ENCODE measurements around the gene POTEB3. TPM values are rescaled to one million over a fixed set of nuclear protein-coding genes. Genes with fewer than 3 reads are reported as not detected.
"Not testable (repeated sequence)": the region's sequence is repeated elsewhere in the genome, so short reads cannot be mapped to it uniquely, and the experiment has no call there.

The POTEB3 gene
- not detected in 2 replicates for total RNA-seq (2021)
- Bru-seq, nascent RNA: not detected
- not detected for BruChase-seq, experiment 1, labeled RNA remaining after a 2-hour chase
- BruChase-seq, experiment 2, labeled RNA remaining after a 6-hour chase: not detected
- long read RNA-seq: 0 reads

DNA sequence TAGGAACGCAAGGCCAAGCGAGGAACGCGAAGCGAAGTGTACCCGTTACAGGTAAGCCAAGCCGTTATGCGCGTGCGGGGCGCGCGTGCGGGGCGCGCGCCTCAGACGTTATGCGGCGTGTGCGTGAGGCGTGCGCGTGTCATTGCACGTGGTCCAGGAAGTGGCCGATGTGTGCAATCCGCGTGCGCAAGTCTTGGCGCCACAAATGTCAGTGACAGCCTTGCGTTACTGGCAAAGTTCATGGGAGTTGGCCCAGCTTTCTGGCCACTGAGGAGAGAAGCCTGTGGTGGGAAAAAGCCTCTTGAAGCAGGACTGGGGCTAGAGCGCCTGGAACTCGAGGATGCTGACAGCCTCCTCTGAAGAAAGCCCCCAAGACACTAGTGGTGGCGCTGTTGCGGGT is at the start of gene POTEB3:
TSS of gene POTEB3 (minus strand) at position 101 of the 400 bp plus-strand sequence. CDS start 488 bp downstream, outside the sequence.
- H3F3A ChIP-seq (ENCODE audit: insufficient read depth, low read depth); CTCF ChIA-PET; H3K27ac ChIP-seq; BruUV-seq (replicated peaks); H4K20me1 ChIP-seq (ENCODE audit: insufficient read depth); DNase-seq; H3K27me3 ChIP-seq (ENCODE audit: insufficient read depth, low read depth); H3K4me3 ChIP-seq; H3K4me1 ChIP-seq (replicated peaks; ENCODE audit: insufficient read depth); H3K36me3 ChIP-seq (ENCODE audit: low read depth); H3K9me3 ChIP-seq (ENCODE audit: insufficient read depth, low read depth); H2AFZ ChIP-seq; H3K79me2 ChIP-seq (ENCODE audit: low read depth); H3K4me2 ChIP-seq; H3K9me2 ChIP-seq (ENCODE audit: insufficient read depth); intact Hi-C loops (cut with micrococcal nuclease; ENCODE audit: unreplicated experiment); POLR2A ChIA-PET (ENCODE audit: unreplicated experiment): not testable (repeated sequence)

DNA sequence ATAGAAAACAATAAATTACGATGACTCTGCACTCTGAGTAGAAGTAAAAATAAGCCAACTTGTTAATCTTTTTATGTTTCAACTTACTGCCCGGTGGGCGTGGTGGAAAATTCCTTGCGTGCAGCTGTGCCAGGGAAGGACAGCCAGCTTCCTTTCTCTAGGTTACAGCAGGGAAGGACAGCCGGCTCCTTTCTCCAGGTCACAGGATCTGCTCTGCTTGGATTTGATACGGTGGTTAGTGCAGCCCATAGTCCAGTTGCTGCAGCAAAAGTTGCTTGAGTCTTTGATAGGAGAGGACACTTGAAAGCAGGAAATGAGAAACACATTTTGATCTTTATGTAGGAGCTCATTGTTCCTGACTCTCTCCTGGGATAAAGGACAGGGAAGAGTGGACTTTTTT is 13.4 kb upstream of the POTEB3 start:
- H3K4me2 ChIP-seq; H3F3A ChIP-seq (ENCODE audit: insufficient read depth, low read depth); H2AFZ ChIP-seq; BruUV-seq (replicated peaks); POLR2A ChIA-PET (ENCODE audit: unreplicated experiment); H3K9me2 ChIP-seq (ENCODE audit: insufficient read depth); H3K79me2 ChIP-seq (ENCODE audit: low read depth); H3K4me1 ChIP-seq (replicated peaks; ENCODE audit: insufficient read depth); DNase-seq; H3K27me3 ChIP-seq (ENCODE audit: insufficient read depth, low read depth); H3K36me3 ChIP-seq (ENCODE audit: low read depth); H4K20me1 ChIP-seq (ENCODE audit: insufficient read depth); H3K27ac ChIP-seq; CTCF ChIA-PET; intact Hi-C loops (cut with micrococcal nuclease; ENCODE audit: unreplicated experiment); H3K4me3 ChIP-seq; H3K9me3 ChIP-seq (ENCODE audit: insufficient read depth, low read depth): not testable (repeated sequence)

DNA sequence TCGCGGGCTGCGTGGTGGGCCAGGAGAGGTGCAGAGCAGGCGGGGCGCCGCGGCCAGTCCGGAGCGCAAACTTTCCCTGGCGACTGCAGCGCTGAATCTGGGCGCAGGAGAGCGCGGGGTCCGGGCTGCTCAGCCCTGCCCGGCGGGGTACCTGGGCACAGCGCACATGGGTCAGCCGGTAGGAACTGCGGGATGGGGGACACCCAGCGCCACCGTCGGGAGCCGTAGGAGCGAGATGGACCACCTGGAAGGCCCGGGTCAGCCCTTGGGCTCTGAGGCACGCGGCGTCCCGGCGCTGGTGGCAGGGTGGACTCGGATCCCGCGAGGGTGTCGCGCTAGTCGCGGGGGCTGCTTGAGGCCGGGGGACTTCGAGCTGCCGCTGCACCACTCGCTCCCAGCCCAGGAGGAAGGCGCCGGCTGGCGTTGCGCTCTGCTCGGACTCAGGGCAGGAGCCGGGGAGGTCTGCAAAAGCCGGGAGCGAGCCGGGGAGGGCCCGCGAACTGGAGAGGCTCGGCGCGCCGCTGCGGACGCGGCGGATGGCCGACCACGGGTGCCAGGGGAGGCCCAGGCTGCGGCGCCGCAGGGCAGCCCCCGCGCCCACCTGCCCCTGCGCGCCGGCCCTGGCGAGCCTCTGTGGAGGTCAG is 11.7 kb upstream of the POTEB3 start:
- H4K20me1 ChIP-seq (ENCODE audit: insufficient read depth); H3K79me2 ChIP-seq (ENCODE audit: low read depth): not testable (repeated sequence)

DNA sequence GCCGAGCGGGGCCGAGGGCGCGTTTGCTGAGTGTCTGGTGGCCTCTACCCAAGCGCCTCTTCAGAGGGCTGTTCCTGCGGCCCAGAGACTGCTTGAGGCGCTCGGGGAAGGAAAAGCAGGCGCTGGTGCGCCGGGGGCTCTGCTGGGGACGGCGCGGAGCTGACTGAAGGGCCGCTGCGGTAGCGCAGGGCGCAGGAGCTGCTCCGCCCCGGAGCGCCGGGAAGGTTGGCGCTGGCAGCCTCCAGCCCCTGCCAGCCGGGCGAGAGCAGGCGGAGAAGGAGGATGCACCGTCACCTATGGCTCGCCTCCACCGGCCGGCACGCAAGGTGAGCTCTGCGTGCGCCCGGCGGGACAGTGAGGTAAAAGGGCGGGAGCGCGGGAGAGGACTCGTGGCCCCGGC is 11.2 kb upstream of the POTEB3 start:
- POLR2A ChIA-PET (ENCODE audit: unreplicated experiment); H4K20me1 ChIP-seq (ENCODE audit: insufficient read depth); BruUV-seq (replicated peaks); H3K27me3 ChIP-seq (ENCODE audit: insufficient read depth, low read depth); DNase-seq; H2AFZ ChIP-seq; H3K27ac ChIP-seq; H3K36me3 ChIP-seq (ENCODE audit: low read depth); CTCF ChIA-PET; H3K4me1 ChIP-seq (replicated peaks; ENCODE audit: insufficient read depth); H3K9me3 ChIP-seq (ENCODE audit: insufficient read depth, low read depth); H3F3A ChIP-seq (ENCODE audit: insufficient read depth, low read depth); H3K79me2 ChIP-seq (ENCODE audit: low read depth); H3K9me2 ChIP-seq (ENCODE audit: insufficient read depth); intact Hi-C loops (cut with micrococcal nuclease; ENCODE audit: unreplicated experiment); H3K4me2 ChIP-seq; H3K4me3 ChIP-seq: not testable (repeated sequence)

More for the DNA sequence above, 11.7 kb upstream of the POTEB3 start:
- H3K4me1 ChIP-seq (replicated peaks; ENCODE audit: insufficient read depth); H2AFZ ChIP-seq; H3K36me3 ChIP-seq (ENCODE audit: low read depth); H3K27me3 ChIP-seq (ENCODE audit: insufficient read depth, low read depth); H3K4me3 ChIP-seq; intact Hi-C loops (cut with micrococcal nuclease; ENCODE audit: unreplicated experiment); H3K9me2 ChIP-seq (ENCODE audit: insufficient read depth); H3K9me3 ChIP-seq (ENCODE audit: insufficient read depth, low read depth); CTCF ChIA-PET; H3K27ac ChIP-seq; H3K4me2 ChIP-seq; H3F3A ChIP-seq (ENCODE audit: insufficient read depth, low read depth); DNase-seq; POLR2A ChIA-PET (ENCODE audit: unreplicated experiment); BruUV-seq (replicated peaks): not testable (repeated sequence)

DNA sequence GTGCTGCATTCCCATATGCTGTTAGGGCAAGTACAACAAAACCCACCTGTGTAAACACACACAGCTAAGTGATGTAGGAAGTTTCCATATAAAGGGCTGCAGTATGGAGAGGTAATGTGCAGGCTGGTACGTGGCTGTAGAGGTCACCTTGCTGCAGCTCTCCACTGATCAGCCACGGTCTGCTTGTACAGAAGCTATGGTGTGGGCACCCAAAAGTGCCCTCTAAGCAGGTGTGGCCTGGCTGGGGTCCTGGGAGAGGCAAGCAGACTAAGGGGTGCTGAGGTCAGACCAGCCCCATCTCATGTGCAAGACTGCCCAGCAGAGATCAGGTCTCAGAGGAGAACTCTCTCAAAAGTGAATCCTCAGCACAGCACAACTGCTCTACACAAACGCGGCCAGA is 32.9 kb downstream of the POTEB3 start:
- H3K27ac ChIP-seq; H3K4me2 ChIP-seq; POLR2A ChIA-PET (ENCODE audit: unreplicated experiment); H3K4me3 ChIP-seq; H3F3A ChIP-seq (ENCODE audit: insufficient read depth, low read depth); H3K9me2 ChIP-seq (ENCODE audit: insufficient read depth); H3K9me3 ChIP-seq (ENCODE audit: insufficient read depth, low read depth); H3K36me3 ChIP-seq (ENCODE audit: low read depth); BruUV-seq (replicated peaks); DNase-seq; H4K20me1 ChIP-seq (ENCODE audit: insufficient read depth); CTCF ChIA-PET; H3K79me2 ChIP-seq (ENCODE audit: low read depth); H2AFZ ChIP-seq; H3K27me3 ChIP-seq (ENCODE audit: insufficient read depth, low read depth); intact Hi-C loops (cut with micrococcal nuclease; ENCODE audit: unreplicated experiment); H3K4me1 ChIP-seq (replicated peaks; ENCODE audit: insufficient read depth): not testable (repeated sequence)

DNA sequence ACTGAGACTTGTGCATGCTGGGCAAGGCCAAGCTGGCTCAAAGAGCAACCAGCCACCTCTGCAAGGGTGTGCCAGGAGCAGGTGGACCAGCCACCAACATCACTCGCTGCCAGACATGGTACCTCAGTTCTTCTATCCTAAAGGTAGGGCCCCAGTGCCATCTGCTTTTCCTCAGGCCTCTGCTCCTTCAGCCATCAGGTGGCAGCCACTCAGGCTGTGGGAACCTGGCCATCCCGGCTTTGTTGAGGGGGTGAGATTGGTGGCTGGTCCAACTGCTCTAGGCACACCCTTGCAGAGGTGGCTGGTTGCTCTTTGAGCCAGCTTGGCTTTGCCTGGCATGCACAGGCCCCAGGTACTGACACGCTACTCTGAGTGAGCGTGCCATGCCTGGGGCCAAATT is 38.8 kb downstream of the POTEB3 start:
- intact Hi-C loops (cut with micrococcal nuclease; ENCODE audit: unreplicated experiment); H3K27me3 ChIP-seq (ENCODE audit: insufficient read depth, low read depth); CTCF ChIA-PET; H4K20me1 ChIP-seq (ENCODE audit: insufficient read depth); H3F3A ChIP-seq (ENCODE audit: insufficient read depth, low read depth); DNase-seq; POLR2A ChIA-PET (ENCODE audit: unreplicated experiment); H3K4me3 ChIP-seq; H3K4me2 ChIP-seq; H2AFZ ChIP-seq; H3K36me3 ChIP-seq (ENCODE audit: low read depth); H3K9me3 ChIP-seq (ENCODE audit: insufficient read depth, low read depth); BruUV-seq (replicated peaks); H3K27ac ChIP-seq; H3K4me1 ChIP-seq (replicated peaks; ENCODE audit: insufficient read depth); H3K9me2 ChIP-seq (ENCODE audit: insufficient read depth); H3K79me2 ChIP-seq (ENCODE audit: low read depth): not testable (repeated sequence)

DNA sequence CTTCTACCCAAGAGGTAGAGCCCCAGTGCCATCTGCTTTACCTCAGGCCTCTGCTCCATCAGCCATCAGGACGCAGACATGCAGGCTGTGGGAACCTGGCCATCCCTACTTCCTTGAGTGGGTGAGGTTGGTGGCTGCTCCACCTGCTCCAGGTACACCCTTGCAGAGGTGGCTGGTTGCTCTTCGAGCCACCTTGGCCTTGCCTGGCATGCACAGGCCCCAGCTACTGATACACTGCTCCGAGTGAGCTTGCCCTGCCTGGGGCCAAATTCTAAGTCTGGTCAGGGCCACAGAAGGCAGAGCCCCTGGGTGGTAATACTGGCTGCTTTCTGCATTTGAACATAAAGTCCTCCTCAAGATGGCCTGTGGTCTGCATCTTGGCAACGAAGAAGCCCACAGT is 41.2 kb downstream of the POTEB3 start:
- H3K27me3 ChIP-seq (ENCODE audit: insufficient read depth, low read depth); H3K4me1 ChIP-seq (replicated peaks; ENCODE audit: insufficient read depth); intact Hi-C loops (cut with micrococcal nuclease; ENCODE audit: unreplicated experiment); POLR2A ChIA-PET (ENCODE audit: unreplicated experiment); DNase-seq; BruUV-seq (replicated peaks); CTCF ChIA-PET; H3K4me3 ChIP-seq; H3K79me2 ChIP-seq (ENCODE audit: low read depth); H3K27ac ChIP-seq; H3K9me3 ChIP-seq (ENCODE audit: insufficient read depth, low read depth); H3K9me2 ChIP-seq (ENCODE audit: insufficient read depth); H3K36me3 ChIP-seq (ENCODE audit: low read depth); H3F3A ChIP-seq (ENCODE audit: insufficient read depth, low read depth); H2AFZ ChIP-seq; H4K20me1 ChIP-seq (ENCODE audit: insufficient read depth); H3K4me2 ChIP-seq: not testable (repeated sequence)
